ENCODE results near the gene TMEM229B. TPM values are rescaled to one million over a fixed set of nuclear protein-coding genes. Genes with fewer than 3 reads are reported as not detected.

Gene TMEM229B
- total and polyA plus RNA-seq, 7 donors = 0.14 to 1.2 (median 0.52) TPM

DNA sequence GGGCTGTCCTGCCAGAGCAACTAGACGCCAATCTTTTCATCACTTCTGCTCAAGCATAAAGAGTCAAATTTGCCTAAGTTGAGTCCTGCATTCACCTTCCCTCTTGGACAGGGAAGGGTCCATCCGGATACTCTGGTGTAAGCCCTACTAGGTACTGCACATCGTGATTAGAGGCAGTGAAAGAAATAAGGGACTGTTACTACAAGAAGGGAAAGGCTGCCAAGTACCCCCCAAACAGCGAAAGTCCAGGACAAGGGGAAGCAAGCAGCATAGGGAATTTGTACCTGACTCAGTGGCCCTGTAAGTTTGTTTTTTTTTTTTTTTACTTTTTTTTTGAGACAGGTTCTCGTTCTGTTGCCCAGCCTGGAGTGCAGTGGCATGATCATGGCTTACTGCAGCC is 30.9 kb upstream of the TMEM229B start:
- Histone ChIP-seq H3K4me3 (no peak overlapping the region), H3K27ac (no peak overlapping the region), H3K4me1 (no peaks in the 10 kb centered on the region), H3K36me3 (ENCODE audit: insufficient read depth in 1 of 2, low read depth in 1 of 2) (no peaks in the 10 kb centered on the region), H3K9me3 (no peaks in the 10 kb centered on the region), H3K27me3 (ENCODE audit: insufficient read depth in 3 of 3, low read length in 2 of 3) (peaks cover 0 to 6% (median 1%) of the 10 kb centered on the region in 3 donors)
- intact Hi-C loops (cut with DNase I) = no loop called here
- no peak for ATAC-seq
- TF ChIP-seq, protein P1, sequence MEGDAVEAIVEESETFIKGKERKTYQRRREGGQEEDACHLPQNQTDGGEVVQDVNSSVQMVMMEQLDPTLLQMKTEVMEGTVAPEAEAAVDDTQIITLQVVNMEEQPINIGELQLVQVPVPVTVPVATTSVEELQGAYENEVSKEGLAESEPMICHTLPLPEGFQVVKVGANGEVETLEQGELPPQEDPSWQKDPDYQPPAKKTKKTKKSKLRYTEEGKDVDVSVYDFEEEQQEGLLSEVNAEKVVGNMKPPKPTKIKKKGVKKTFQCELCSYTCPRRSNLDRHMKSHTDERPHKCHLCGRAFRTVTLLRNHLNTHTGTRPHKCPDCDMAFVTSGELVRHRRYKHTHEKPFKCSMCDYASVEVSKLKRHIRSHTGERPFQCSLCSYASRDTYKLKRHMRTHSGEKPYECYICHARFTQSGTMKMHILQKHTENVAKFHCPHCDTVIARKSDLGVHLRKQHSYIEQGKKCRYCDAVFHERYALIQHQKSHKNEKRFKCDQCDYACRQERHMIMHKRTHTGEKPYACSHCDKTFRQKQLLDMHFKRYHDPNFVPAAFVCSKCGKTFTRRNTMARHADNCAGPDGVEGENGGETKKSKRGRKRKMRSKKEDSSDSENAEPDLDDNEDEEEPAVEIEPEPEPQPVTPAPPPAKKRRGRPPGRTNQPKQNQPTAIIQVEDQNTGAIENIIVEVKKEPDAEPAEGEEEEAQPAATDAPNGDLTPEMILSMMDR (IDR thresholded peaks at IDR 0.05) = no peak
- DNase-seq = no peak
- WGBS, 3 donors = 81 to 91% (median 85%) methylated on average over 5 of the region's 5 CpGs

DNA sequence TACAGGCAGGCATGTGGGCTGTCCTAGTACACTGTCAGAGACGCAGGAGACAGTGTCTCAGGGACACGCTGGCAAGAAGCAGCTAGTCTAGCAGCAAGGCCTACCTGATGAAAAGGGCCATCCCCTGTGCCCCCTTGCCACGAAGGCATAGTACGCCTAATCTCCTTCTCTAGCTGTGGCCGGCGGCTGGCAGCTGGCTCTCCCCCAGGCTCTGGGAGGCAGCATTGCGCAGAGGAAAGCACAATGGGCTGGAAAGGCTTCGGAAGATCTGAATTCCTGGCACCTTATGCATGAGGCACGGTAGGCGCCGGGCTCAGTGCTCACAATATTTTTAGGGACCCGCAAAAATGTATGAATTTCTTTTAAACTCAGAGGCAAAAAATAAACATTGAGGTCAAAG is 28.6 kb upstream of the TMEM229B start:
- 18 to 23% (median 20%) methylated on average over 12 of the region's 12 CpGs for WGBS, 3 donors
- TF ChIP-seq, protein P1 (IDR thresholded peaks at IDR 0.05) = no peak
- peak in 3 of 4 donors; percentile 41 to 69 (median 64) for ATAC-seq
- Histone ChIP-seq H3K27me3 (ENCODE audit: insufficient read depth in 3 of 3, low read length in 2 of 3) (peaks cover 0 to 1% (median 0%) of the 10 kb centered on the region in 3 donors), H3K4me3 (no peak overlapping the region), H3K27ac (no peak overlapping the region), H3K4me1 (no peaks in the 10 kb centered on the region), H3K36me3 (ENCODE audit: insufficient read depth in 1 of 2, low read depth in 1 of 2) (no peaks in the 10 kb centered on the region), H3K9me3 (no peaks in the 10 kb centered on the region)
- DNase-seq = no peak
- intact Hi-C loops (cut with DNase I) = no loop called here

DNA sequence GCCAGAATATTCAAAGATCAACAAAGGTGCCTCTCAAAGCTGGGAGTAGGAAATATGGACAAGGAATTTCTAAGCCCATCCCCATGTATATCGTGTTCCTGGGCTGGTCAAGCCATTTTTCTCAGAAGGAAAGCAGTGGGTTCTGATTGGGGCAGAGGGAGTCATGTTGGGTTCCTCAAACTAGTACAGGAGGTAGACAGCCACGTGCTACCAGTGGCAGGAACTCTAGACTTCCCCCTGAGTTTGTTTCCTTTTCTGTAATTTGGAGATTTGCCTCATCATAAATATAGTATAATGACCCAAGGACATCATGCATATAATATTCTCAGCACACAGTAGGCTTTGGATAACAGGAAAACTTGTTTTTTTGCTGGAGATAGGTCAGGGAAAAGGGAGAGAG is 28.2 kb upstream of the TMEM229B start:
- H3K9me3 ChIP-seq = no peaks in the 10 kb centered on the region
- WGBS, 3 donors = 35 to 67% (median 48%) methylated on average over 2 of the region's 2 CpGs
- peaks cover 0 to under 1% (median 0%) of the 10 kb centered on the region in 3 donors for H3K27me3 ChIP-seq (ENCODE audit: insufficient read depth in 3 of 3, low read length in 2 of 3)
- ATAC-seq (peak in 1 of 4 donors; percentile 4), DNase-seq (no peak)
- TF ChIP-seq, protein P1 (IDR thresholded peaks at IDR 0.05) = no peak
- H3K4me1 ChIP-seq = no peaks in the 10 kb centered on the region
- H3K27ac ChIP-seq = no peak overlapping the region
- H3K36me3 ChIP-seq (ENCODE audit: insufficient read depth in 1 of 2, low read depth in 1 of 2) = no peaks in the 10 kb centered on the region
- intact Hi-C loops (cut with DNase I) = no loop called here
- no peak overlapping the region for H3K4me3 ChIP-seq

DNA sequence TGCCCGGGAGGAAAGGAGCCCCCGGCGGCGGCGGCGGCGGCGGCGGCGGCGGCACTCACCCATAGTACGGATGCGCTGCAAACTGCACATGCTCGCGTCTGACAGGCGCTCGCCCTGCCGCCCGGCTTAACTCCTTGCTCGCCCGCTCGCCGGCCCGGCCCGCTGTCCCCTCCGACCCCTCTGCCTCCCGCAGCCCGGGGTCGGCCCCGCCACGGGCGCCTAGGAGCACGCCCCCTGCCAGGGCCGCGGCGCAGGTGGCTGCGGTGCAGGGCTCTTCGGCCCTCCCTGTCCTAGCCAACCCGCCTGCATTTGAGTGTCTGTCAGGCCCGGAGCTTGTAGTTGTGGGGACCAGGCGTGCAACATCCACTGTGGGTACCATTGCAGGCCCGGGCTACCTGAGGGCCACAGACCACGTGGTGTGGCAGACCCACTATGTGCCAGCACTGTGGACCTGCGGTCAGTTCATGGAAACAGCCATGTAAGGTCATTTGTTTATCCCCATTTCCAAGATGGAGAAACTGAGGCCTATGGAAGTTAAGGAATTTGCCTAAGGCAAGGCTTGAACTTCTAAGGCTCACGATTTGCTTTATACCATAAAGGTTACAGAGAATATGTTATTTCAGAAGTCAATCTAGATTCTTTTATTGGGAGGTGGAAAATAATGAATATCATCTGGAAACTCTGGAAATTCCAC is 27.0 kb upstream of the TMEM229B start:
- no peaks in the 10 kb centered on the region for H3K27me3 ChIP-seq (ENCODE audit: insufficient read depth in 3 of 3, low read length in 2 of 3)
- TF ChIP-seq, protein P1 (IDR thresholded peaks at IDR 0.05) = no peak
- no peaks in the 10 kb centered on the region for H3K9me3 ChIP-seq
- no peak overlapping the region for H3K27ac ChIP-seq
- no peaks in the 10 kb centered on the region for H3K4me1 ChIP-seq
- no peaks in the 10 kb centered on the region for H3K36me3 ChIP-seq (ENCODE audit: insufficient read depth in 1 of 2, low read depth in 1 of 2)
- H3K4me3 ChIP-seq = peak overlapping the region; percentile 93
- ATAC-seq (peak; percentile 18 to 36 (median 30)), DNase-seq (peak in 1 of 2 donors; percentile 49)
- intact Hi-C loops (cut with DNase I) = no loop called here
- WGBS, 3 donors = 8 to 16% (median 14%) methylated on average over 32 to 45 of the region's 45 CpGs
